NOMO-1 treated with DMSO at 0.1 percent for 48 hours (cell line): Measurements from ENCODE around the gene LBHD1.
"Not testable (repeated sequence)": the region's sequence is repeated elsewhere in the genome, so short reads cannot be mapped to it uniquely, and the experiment has no call there.

Source experiments
- DNase-seq: peaks from one replicate; lab custom pipeline; 2025; ENCODE audit not compliant: unreplicated experiment; lab: John Stamatoyannopoulos, UW

The LBHD1 gene

GRCh38 chr11:62621567-62622470, 50.2 kb downstream of the LBHD1 start, which contains the start of gene B3GAT3:
TSS of gene B3GAT3 (minus strand) at chr11:62621986. CDS start at chr11:62621947, 39 bp downstream.
- DNase-seq: peak; percentile 97

GRCh38 chr11:62621027-62621566, 51.0 kb downstream of the LBHD1 start:
- no peak for DNase-seq

GRCh38 chr11:62616957-62617356, 55.1 kb downstream of the LBHD1 start:
- DNase-seq: not testable (repeated sequence)

- DNase-seq: no peak
These were observed 56.5 kb downstream of the LBHD1 start for GRCh38 chr11:62615521-62615920.

GRCh38 chr11:62614275-62614674, 57.8 kb downstream of the LBHD1 start:
- no peak for DNase-seq

GRCh38 chr11:62613291-62613778, 58.7 kb downstream of the LBHD1 start:
- DNase-seq: no peak
